Suprapubic skin (tissue), 4 donors: ENCODE measurements around the gene SBNO2. TPM values are rescaled to one million over a fixed set of nuclear protein-coding genes. Genes with fewer than 3 reads are reported as not detected.

Experiments
- DNase-seq, 2 donors: peaks; one replicate each; pipeline ENCODE4 v3.0.0-alpha.2; 2019; ENCODE audit warnings: low spot score in 2 of 2
- H3K27ac ChIP-seq: fragments of 200-600 bp; sonication (generic); one replicate; pipeline ENCODE4 v1.5.1; 2019
- H3K27me3 ChIP-seq: fragments of 200-600 bp; sonication (generic); one replicate; pipeline ENCODE4 v1.5.1; 2019
- H3K36me3 ChIP-seq: fragments of 200-600 bp; sonication (generic); one replicate; pipeline ENCODE4 v1.5.1; 2019
- H3K4me1 ChIP-seq: fragments of 200-600 bp; sonication (generic); one replicate; pipeline ENCODE4 v1.5.1; 2019
- H3K4me3 ChIP-seq: fragments of 200-600 bp; sonication (generic); one replicate; pipeline ENCODE4 v1.5.1; 2019; ENCODE audit warnings: mild to moderate bottlenecking
- H3K9me3 ChIP-seq: fragments of 200-600 bp; sonication (generic); one replicate; pipeline ENCODE4 v1.5.1; 2019
- CTCF ChIP-seq, 2 donors: fragments of 200-600 bp in 1 of 2; fragments of 450-650 bp in 1 of 2; sonication (generic) in 1 of 2; IDR thresholded peaks; one replicate each; pipeline ENCODE4 v1.5.1; 2016 to 2019; ENCODE audit warnings: antibody characterized with exemption in 2 of 2, mild to moderate bottlenecking in 1 of 2, moderate library complexity in 1 of 2
- EP300 ChIP-seq: sonication (generic); formaldehyde crosslinking; IDR thresholded peaks from one replicate; pipeline ENCODE4 v1.6.1; 2017; ENCODE audit warnings: antibody characterized with exemption
- POLR2A ChIP-seq, 2 donors: fragments of 450-650 bp; IDR thresholded peaks; one replicate each; pipeline ENCODE4 v1.6.1; 2017; ENCODE audit warnings: antibody characterized with exemption in 2 of 2, mild to moderate bottlenecking in 2 of 2, moderate library complexity in 2 of 2
- POLR2AphosphoS5 ChIP-seq, 3 donors: sonication (generic); formaldehyde crosslinking; IDR thresholded peaks; one replicate each; pipeline ENCODE4 v1.6.1; 2017; ENCODE audit warnings: antibody characterized with exemption in 3 of 3
- WGBS: methylation state at CpG from one replicate; pipeline ENCODE4 v1.1.5; 2018; 5-methylcytosine and 5-hydroxymethylcytosine counted together
- total RNA-seq, 4 donors: library from RNA; depleted of rRNA; stranded (reverse); fragments of >200 nt; gene quantifications; one replicate each; pipeline ENCODE4 v1.1.0, GENCODE V29; 2016

SBNO2 gene
- total RNA-seq, 4 donors from 2014 or later, result 36.7 to 58.9 (median 45.5) TPM

- Histone ChIP-seq H3K27me3 (no peaks in the 10 kb centered on the region), H3K36me3 (peaks cover 22% of the 10 kb centered on the region), H3K27ac (no peak overlapping the region), H3K4me1 (peaks cover 66% of the 10 kb centered on the region), H3K4me3 (no peak overlapping the region), H3K9me3 (no peaks in the 10 kb centered on the region)
- DNase-seq, result peak in 1 of 2 donors; percentile 74
- no peak for TF ChIP-seq EP300
- TF ChIP-seq POLR2AphosphoS5 (IDR thresholded peaks at IDR 0.05), result no peak
- TF ChIP-seq CTCF (IDR thresholded peaks at IDR 0.05), result no peak
- no peak for TF ChIP-seq POLR2A (IDR thresholded peaks at IDR 0.05)
- WGBS, result 77% methylated on average over 17 of the region's 26 CpGs
Measured at GRCh38 chr19:1162404-1163282, 11.4 kb downstream of the SBNO2 start.

- Histone ChIP-seq H3K27ac (peak overlapping the region; percentile 71), H3K27me3 (no peaks in the 10 kb centered on the region), H3K4me1 (peaks cover 65% of the 10 kb centered on the region), H3K4me3 (no peak overlapping the region), H3K36me3 (peaks cover 14% of the 10 kb centered on the region), H3K9me3 (no peaks in the 10 kb centered on the region)
- peak in 1 of 2 donors; percentile 67 for DNase-seq
- no peak for TF ChIP-seq EP300
- TF ChIP-seq POLR2A (IDR thresholded peaks at IDR 0.05), result no peak
- TF ChIP-seq CTCF (IDR thresholded peaks at IDR 0.05), result no peak
- no peak for TF ChIP-seq POLR2AphosphoS5 (IDR thresholded peaks at IDR 0.05)
- WGBS, result 33% methylated on average over 3 of the region's 18 CpGs
Measured at GRCh38 chr19:1161716-1162115, 12.4 kb downstream of the SBNO2 start.

GRCh38 chr19:1159864-1160595 lies 14.0 kb downstream of the SBNO2 start:
- Histone ChIP-seq H3K36me3 (peaks cover 13% of the 10 kb centered on the region), H3K4me1 (peaks cover 72% of the 10 kb centered on the region), H3K27me3 (no peaks in the 10 kb centered on the region), H3K4me3 (no peak overlapping the region), H3K9me3 (no peaks in the 10 kb centered on the region), H3K27ac (no peak overlapping the region)
- TF ChIP-seq POLR2A (IDR thresholded peaks at IDR 0.05), result no peak
- TF ChIP-seq EP300, result no peak
- TF ChIP-seq POLR2AphosphoS5 (IDR thresholded peaks at IDR 0.05), result no peak
- no peak for TF ChIP-seq CTCF (IDR thresholded peaks at IDR 0.05)
- DNase-seq, result peak in 1 of 2 donors; percentile 63
- 79% methylated on average over 12 of the region's 31 CpGs for WGBS

- DNase-seq, result peak in 1 of 2 donors; percentile 67
- TF ChIP-seq POLR2AphosphoS5 (IDR thresholded peaks at IDR 0.05), result no peak
- TF ChIP-seq POLR2A (IDR thresholded peaks at IDR 0.05), result no peak
- no peak for TF ChIP-seq EP300
- no peak for TF ChIP-seq CTCF (IDR thresholded peaks at IDR 0.05)
- H3K27ac ChIP-seq, result no peak overlapping the region
- 96% methylated on average over 14 of the region's 32 CpGs for WGBS
- no peaks in the 10 kb centered on the region for H3K27me3 ChIP-seq
- H3K4me3 ChIP-seq, result no peak overlapping the region
- H3K36me3 ChIP-seq, result peaks cover 17% of the 10 kb centered on the region
- H3K9me3 ChIP-seq, result no peaks in the 10 kb centered on the region
- H3K4me1 ChIP-seq, result peaks cover 77% of the 10 kb centered on the region
Measured at GRCh38 chr19:1158885-1159448, 15.1 kb downstream of the SBNO2 start.
